ENCODE data around the gene TNFSF11. TPM values are rescaled to one million over a fixed set of nuclear protein-coding genes. Genes with fewer than 3 reads are reported as not detected.
"Not testable (repeated sequence)": the region's sequence is repeated elsewhere in the genome, so short reads cannot be mapped to it uniquely, and the experiment has no call there.

TNFSF11 gene
- total and polyA plus RNA-seq, 2 experiments from 2014 or later: not detected

DNA sequence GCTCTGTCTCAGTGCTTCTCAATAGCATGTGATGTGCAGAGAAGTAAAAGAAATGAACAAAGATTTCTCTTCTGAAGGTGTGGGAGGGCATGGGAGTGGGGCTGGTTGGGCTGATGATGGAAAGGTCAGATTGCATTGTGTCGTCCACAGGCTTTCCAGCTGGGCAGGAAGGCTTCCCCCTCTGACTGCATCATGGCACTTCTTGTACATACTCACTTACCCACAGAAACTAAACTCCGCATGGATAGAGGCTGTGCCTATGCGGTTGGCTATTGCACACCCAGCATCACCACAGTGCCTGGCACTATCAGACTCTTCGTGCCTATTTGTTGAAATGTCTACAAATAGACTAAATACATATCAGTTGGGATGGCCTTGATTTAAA lies 24.4 kb upstream of the TNFSF11 start:
- no peak overlapping the region for H3K4me3 ChIP-seq
- no peak for DNase-seq (ENCODE audit: low read depth in 1 of 2, low spot score in 1 of 2)
- H3K27me3 ChIP-seq: no peaks in the 10 kb centered on the region
- TF ChIP-seq, protein P1, sequence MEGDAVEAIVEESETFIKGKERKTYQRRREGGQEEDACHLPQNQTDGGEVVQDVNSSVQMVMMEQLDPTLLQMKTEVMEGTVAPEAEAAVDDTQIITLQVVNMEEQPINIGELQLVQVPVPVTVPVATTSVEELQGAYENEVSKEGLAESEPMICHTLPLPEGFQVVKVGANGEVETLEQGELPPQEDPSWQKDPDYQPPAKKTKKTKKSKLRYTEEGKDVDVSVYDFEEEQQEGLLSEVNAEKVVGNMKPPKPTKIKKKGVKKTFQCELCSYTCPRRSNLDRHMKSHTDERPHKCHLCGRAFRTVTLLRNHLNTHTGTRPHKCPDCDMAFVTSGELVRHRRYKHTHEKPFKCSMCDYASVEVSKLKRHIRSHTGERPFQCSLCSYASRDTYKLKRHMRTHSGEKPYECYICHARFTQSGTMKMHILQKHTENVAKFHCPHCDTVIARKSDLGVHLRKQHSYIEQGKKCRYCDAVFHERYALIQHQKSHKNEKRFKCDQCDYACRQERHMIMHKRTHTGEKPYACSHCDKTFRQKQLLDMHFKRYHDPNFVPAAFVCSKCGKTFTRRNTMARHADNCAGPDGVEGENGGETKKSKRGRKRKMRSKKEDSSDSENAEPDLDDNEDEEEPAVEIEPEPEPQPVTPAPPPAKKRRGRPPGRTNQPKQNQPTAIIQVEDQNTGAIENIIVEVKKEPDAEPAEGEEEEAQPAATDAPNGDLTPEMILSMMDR (IDR thresholded peaks at IDR 0.05; ENCODE audit: low read depth, low read length): no peak
- no peaks in the 10 kb centered on the region for H3K4me1 ChIP-seq (ENCODE audit: low read depth)
- no peaks in the 10 kb centered on the region for H3K9me3 ChIP-seq (ENCODE audit: low read depth)
- no peak overlapping the region for H3K27ac ChIP-seq
- H3K36me3 ChIP-seq: no peaks in the 10 kb centered on the region

DNA sequence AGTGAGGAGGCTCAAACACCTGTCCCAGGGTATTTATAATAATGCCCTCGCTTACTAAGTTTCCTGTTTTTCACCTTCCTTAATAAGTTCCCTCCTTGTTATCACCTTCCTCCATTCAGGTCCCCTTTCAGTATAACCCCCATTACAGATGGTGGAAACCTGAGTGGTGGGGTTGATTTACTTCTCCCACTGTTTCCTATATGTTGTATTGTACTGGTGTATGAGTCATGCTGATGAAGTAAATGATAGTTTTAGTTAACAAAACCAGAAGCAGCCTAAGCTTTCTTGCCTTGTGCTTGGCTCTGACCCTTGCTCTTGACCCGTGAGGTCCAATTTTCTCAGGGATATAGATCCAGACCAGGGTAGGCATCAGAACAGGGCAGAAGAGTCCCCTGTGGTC lies 22.3 kb upstream of the TNFSF11 start:
- H3K4me1 ChIP-seq (ENCODE audit: low read depth): no peaks in the 10 kb centered on the region
- no peak for DNase-seq (ENCODE audit: low read depth in 1 of 2, low spot score in 1 of 2)
- TF ChIP-seq, protein P1 (IDR thresholded peaks at IDR 0.05; ENCODE audit: low read depth, low read length): no peak
- H3K9me3 ChIP-seq (ENCODE audit: low read depth): no peaks in the 10 kb centered on the region
- H3K27me3 ChIP-seq: no peaks in the 10 kb centered on the region
- H3K27ac ChIP-seq: no peak overlapping the region
- H3K36me3 ChIP-seq: no peaks in the 10 kb centered on the region
- H3K4me3 ChIP-seq: no peak overlapping the region

DNA sequence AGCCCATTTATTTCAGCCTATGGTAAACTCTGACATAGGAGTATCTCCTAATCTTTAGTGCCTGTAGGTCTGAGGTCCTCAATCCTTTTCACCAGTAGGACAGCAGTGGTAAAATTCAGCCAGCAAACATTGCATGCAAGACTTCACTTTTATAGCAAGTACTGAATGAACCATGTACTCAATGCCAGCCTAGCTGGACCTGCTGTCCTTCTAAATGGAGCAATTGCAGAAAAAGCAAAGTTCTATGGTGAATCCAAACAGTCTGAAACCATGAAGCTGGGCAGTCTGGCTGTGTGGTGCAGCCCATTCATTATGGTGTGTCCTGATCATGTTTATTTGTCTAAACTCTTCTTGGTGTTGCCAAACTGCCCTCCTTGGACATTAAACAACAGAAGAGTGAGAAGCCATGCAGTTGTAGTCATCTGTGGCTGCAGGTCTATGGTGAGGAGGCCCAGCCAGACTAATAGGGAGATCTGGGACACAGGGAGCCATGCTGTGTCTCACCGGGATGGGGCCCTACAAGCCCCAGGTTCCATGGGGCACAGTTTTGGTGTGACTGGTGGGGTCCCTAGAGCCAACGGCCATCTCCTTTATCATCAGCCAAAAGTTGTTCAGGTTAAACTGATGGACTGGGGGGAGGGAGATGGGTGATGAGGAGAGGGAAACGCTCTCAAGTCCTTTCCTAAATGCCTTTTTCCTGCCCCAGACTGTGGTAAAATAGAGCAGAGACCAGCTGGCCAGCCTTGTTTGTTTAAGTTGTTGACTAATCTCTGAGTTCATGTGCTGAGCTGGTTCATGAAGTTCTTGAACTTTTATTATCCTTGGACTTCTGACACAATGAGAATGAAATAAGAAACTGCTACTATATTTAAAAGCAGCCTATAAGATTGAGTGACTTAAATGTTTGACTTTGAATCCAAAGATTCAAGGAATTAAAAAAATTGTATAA lies 20.6 kb upstream of the TNFSF11 start:
- Histone ChIP-seq H3K9me3 (ENCODE audit: low read depth) (no peaks in the 10 kb centered on the region), H3K27ac (no peak overlapping the region), H3K27me3 (no peaks in the 10 kb centered on the region), H3K36me3 (no peaks in the 10 kb centered on the region), H3K4me1 (ENCODE audit: low read depth) (no peaks in the 10 kb centered on the region), H3K4me3 (no peak overlapping the region)
- DNase-seq (ENCODE audit: low read depth in 1 of 2, low spot score in 1 of 2): peak in 1 of 2 donors; percentile 48
- TF ChIP-seq, protein P1 (IDR thresholded peaks at IDR 0.05; ENCODE audit: low read depth, low read length): no peak

- TF ChIP-seq, protein P1 (IDR thresholded peaks at IDR 0.05; ENCODE audit: low read depth, low read length): no peak
- H3K4me1 ChIP-seq (ENCODE audit: low read depth): no peaks in the 10 kb centered on the region
- no peak overlapping the region for H3K4me3 ChIP-seq
- no peaks in the 10 kb centered on the region for H3K9me3 ChIP-seq (ENCODE audit: low read depth)
- H3K27me3 ChIP-seq: no peaks in the 10 kb centered on the region
- H3K27ac ChIP-seq: no peak overlapping the region
- no peak for DNase-seq (ENCODE audit: low read depth in 1 of 2, low spot score in 1 of 2)
- no peaks in the 10 kb centered on the region for H3K36me3 ChIP-seq
Observed at GRCh38 chr13:42559057-42559456, 14.9 kb upstream of the TNFSF11 start.

GRCh38 chr13:42559573-42560218 lies 14.3 kb upstream of the TNFSF11 start:
- not testable (repeated sequence) for H3K27me3 ChIP-seq; H3K4me1 ChIP-seq (ENCODE audit: low read depth); DNase-seq (ENCODE audit: low read depth in 1 of 2, low spot score in 1 of 2); H3K36me3 ChIP-seq; H3K27ac ChIP-seq; H3K9me3 ChIP-seq (ENCODE audit: low read depth); H3K4me3 ChIP-seq

DNA sequence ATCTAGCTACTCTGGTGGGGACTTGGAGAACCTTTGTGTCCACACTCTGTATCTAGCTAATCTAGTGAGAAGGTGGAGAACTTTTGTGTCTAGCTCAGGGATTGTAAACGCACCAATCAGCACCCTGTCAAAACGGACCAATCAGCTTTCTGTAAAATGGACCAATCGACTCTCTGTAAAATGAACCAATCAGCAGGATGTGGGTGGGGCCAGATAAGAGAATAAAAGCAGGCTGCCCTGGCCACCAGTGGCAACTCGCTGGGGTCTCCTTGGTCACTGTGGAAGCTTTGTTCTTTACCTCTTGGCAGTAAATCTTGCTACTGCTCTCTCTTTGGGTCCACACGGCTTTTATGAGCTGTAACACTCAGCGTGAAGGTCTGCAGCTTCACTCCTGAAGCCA lies 13.6 kb upstream of the TNFSF11 start:
- H3K9me3 ChIP-seq (ENCODE audit: low read depth); DNase-seq (ENCODE audit: low read depth in 1 of 2, low spot score in 1 of 2); H3K36me3 ChIP-seq; H3K27me3 ChIP-seq; H3K4me1 ChIP-seq (ENCODE audit: low read depth); H3K4me3 ChIP-seq; H3K27ac ChIP-seq: not testable (repeated sequence)
